ENCODE measurements around the gene CYP11A1.

- TF ChIP-seq CTCF (conservative IDR thresholded peaks at IDR 0.05; ENCODE audit: low read length) (no peak), EZH2phosphoT487 (IDR thresholded peaks at IDR 0.05; ENCODE audit: borderline replicate concordance) (no peak)
Observed at GRCh38 chr15:74392451-74392830, 25.0 kb upstream of the CYP11A1 start.
